A549 treated with ZK216348 at 1 μM for 4 hours (cell line): ENCODE measurements around the gene OR9G4. TPM values are rescaled to one million over a fixed set of nuclear protein-coding genes. Genes with fewer than 3 reads are reported as not detected.

Experiments used
- total RNA-seq: library from RNA; stranded (reverse); fragments of 200-300 nt; extraction: Qiagen RNA extraction; gene quantifications from 5 replicates; pipeline ENCODE4 v1.2.3, GENCODE V29; 2022; ENCODE audit warnings: low read depth

The OR9G4 gene
- total RNA-seq, result not detected in 5 replicates

GRCh38 chr11:56748597-56748996 lies at the start of gene OR9G4:
OR9G4 (minus strand) TSS chr11:56748697; CDS start chr11:56743766, 4,931 bp downstream.

GRCh38 chr11:56698795-56699194 lies 49.7 kb downstream of the OR9G4 start, which contains the start of gene OR9G1:
OR9G1 (plus strand) TSS chr11:56699095; CDS start chr11:56700388, 1,293 bp downstream.

Other genes with a start within 250 kb of the OR9G4 start
- gene OR5M11, start 205.4 kb downstream of the OR9G4 start, total RNA-seq, result not detected in 5 replicates
- gene OR5M10, start 171.0 kb downstream of the OR9G4 start, total RNA-seq, result not detected in 5 replicates
- gene OR5M1, start 133.8 kb downstream of the OR9G4 start, total RNA-seq, result not detected in 5 replicates
- not detected in 5 replicates for gene OR5AP2, start 106.3 kb downstream of the OR9G4 start, total RNA-seq
- gene OR5AR1, start 85.0 kb downstream of the OR9G4 start, total RNA-seq, result not detected in 5 replicates
- not detected in 5 replicates for gene OR9G1, start 49.6 kb downstream of the OR9G4 start, total RNA-seq
- gene OR5AK2, start 240.2 kb upstream of the OR9G4 start, total RNA-seq, result not detected in 5 replicates